Uterus (tissue), 2 donors: Measurements from ENCODE around the gene TIGD2.

Source experiments
- CTCF ChIP-seq, 4 experiments: fragments of 200-600 bp in 2 of 4; fragments of 450-650 bp in 2 of 4; sonication (generic) in 2 of 4; IDR thresholded peaks; one replicate each; pipeline ENCODE4 v1.5.1; 2016 to 2019; ENCODE audit warnings: antibody characterized with exemption in 4 of 4, mild to moderate bottlenecking in 2 of 4, moderate library complexity in 1 of 4
- POLR2A ChIP-seq, 2 donors: fragments of 450-650 bp; IDR thresholded peaks; one replicate each; pipeline ENCODE4 v1.6.1; 2016; ENCODE audit warnings: antibody characterized with exemption in 2 of 2, mild to moderate bottlenecking in 1 of 2, moderate library complexity in 1 of 2

DNA sequence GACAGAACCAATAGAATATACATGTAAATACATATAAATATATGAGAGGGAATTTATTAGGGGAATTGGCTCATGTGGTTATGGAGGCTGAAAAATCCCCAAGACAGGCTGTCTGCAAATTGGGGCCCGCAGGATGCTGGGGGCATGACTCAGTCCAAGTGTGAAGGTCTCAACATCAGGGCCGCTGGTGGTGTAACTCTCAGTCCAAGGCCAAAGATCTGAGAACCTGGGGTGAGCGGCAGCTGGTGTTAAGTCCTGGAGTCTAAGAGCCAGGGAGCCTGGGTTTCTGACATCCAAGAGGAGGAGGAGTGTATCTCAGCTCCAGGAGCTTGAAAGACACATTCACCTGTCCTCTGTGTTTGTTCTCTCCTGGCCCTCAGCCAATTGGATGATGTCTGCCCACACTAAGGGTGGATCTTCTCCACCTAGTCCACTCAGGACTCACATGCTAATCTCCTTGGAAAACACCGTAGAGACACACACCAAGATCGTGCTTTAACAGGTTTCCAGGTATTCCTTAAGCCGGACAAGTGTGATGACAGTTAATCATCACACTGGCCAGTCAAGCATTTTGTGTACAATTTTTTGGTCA is 28.9 kb downstream of the TIGD2 start:
- TF ChIP-seq CTCF (IDR thresholded peaks at IDR 0.05) (no peak), POLR2A (IDR thresholded peaks at IDR 0.05) (no peak)
